ENCODE results near the gene PIGZ.

The PIGZ gene

GRCh38 chr3:196968233-196969133 is at the start of gene PIGZ:
Gene PIGZ, minus strand, starts transcription at chr3:196968833. Its CDS starts 16,802 bp downstream, at chr3:196952031.
- DNase-seq: no peak

DNA sequence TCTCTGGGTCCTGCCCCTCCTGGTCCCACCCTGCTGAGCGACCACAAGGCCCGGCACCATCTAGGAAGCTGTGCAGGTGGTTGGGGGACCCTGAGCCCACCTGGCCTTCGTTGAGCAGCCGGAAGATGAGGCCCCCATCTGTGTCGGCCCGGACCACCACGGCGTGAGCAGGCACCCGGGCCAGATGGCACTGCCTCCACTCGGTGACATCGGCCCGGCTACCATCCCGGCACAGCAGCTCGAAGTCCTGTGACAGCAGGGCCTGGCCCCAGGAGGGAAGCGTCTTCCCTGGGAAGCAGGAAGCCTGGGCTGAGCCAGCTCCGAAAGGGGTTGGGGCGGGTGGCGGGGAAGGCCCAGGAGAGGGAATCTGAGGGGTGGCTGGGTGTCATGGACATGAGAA is 48.4 kb upstream of the PIGZ start:
- no peak for DNase-seq

GRCh38 chr3:197015790-197016736 is 47.4 kb upstream of the PIGZ start:
- DNase-seq: no peak

- no peak for DNase-seq
These were observed 46.4 kb upstream of the PIGZ start for GRCh38 chr3:197014942-197015575.

DNA sequence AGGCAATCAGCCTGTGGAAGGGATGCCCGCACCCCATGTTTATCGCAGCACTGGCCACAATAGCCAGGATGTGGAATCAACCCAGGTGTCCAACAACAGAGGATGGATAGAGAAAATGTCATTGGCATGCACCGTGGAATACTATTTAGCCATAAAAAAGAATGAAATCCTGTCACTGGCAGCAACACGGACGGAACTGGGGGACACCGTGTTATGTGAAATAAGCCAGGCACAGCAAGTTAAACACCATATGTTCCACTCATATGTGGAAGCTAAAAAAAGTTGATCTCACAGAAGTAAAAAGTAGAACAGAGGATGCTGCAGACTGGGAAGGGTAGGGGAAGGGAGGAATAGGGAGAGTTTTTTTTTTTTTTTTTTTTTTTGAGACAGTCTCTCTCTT is 45.4 kb upstream of the PIGZ start:
- no peak for DNase-seq

GRCh38 chr3:197012540-197012883 is 43.9 kb upstream of the PIGZ start:
- no peak for DNase-seq

- no peak for DNase-seq
These were observed 43.3 kb upstream of the PIGZ start for GRCh38 chr3:197011780-197012539.

DNA sequence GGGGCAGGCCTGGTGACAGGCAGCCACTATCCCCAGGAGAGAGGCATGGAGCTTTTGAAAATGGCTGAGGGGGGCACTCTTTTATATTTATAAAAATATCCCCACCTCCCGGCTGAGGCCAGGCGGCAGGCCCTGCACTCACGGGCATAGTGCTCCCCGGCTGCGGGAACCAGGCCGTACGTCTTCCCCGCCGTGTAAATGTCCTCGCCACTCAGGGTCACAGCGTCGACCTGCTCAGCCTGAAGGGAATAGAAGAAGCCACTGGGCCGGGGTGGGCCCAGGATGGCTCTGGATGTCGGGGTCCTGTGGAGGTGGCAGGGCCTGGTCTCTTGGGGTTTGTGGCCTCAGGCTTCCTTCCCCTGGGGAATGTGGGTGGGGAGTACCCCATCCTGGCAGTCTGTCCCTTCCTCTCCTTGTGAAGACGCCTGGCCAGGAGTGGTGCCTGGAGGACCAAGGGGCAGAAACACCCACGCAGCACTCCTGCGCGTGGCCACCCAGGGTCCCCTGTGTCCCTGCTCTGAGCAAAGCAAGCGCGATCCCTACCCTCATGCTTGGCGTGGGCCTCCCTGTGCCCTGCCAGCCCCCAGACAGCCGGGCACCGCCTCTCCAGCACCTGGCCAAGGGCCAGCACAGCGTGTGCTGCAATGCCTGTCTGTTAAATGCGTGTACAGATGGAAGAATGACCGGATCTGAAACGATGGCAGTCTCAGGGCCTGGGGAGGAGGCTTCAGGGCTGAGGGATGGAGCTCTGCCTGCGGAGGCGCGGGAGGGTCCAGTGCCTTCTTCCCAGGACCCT is 42.1 kb upstream of the PIGZ start:
- DNase-seq: no peak

DNA sequence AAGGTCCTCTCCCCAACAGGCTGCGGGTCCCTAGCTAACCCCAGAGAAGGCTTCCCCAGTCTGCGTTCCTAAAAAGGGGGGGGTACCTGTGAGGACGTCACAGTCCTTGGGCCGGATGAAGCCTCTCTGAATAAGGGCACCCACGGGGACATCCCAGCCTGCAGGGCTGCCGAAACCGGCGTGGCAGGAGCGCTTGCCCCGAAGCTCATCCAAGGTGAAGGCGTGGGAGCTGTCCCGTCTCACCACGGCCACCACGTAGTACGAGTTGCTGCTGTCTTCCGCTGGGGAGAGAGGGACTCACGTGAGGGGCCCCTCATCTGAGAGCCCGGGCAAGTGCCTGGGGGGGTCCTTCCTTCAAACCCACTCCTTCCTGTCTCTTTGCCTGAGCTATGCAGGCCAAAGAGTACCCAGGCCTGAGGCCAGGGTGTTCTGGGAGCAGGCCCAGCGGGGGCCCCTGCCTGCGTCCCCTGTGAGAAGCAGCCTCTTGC is 40.9 kb upstream of the PIGZ start:
- DNase-seq: no peak

GRCh38 chr3:197008436-197009209 is 40.0 kb upstream of the PIGZ start:
- DNase-seq: no peak

- DNase-seq: no peak
These were observed 39.3 kb upstream of the PIGZ start for GRCh38 chr3:197007953-197008352.

DNA sequence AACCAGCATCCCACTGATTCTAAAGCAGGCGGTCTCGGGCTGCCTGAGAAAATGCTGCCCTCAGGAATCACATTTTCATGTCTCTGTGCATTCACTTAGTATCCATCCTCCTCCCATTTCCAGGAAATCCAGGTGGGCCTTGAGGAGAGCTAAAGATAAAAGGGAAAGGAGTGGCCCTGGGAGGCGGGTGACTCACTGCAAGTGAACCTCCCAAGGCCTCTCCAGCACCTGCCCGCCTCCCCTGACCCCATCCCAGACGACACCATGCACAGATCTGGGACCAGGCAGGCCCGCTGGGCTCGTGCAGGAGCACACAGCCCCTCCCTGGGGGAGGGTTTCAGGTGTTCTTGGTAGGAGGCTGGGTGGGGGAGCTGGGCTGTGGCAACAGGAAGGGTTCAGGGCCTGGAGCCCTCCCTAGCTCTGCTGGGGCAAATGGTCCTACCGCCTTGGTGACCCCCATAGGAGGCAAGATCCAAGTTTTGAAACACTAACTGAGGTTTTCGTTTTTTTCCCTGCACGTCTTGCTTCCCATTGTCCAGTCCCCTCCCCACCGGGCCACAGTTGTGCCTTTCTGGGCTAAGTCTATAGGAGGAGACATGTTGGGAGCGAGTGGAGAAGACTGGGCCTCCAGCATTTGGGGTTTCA is 38.8 kb upstream of the PIGZ start:
- DNase-seq: no peak

DNA sequence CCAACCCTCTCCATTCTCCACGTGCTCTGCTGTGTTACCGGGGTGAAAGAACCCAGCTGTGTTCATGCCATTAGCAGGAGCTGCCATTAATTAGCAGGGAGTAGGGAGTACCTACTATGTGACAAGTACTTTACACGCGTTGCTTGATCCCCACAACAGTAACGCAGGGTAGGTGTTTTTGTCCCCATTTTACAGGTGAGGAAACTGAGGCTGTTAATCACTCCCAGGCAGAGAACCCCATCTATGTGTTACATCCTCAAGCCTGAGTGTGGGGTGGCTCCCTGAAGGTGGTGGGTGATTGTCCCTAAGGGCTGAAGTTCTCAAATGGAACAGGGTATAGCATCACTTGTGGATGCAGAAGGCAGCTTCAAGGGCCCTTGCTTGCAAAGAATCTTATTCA is 38.2 kb upstream of the PIGZ start:
- DNase-seq: no peak

GRCh38 chr3:197006446-197006845 is 37.8 kb upstream of the PIGZ start:
- DNase-seq: no peak

- no peak for DNase-seq
These were observed 35.1 kb upstream of the PIGZ start for GRCh38 chr3:197003461-197004385.

- DNase-seq: no peak
These were observed 34.2 kb upstream of the PIGZ start for GRCh38 chr3:197002701-197003454.

DNA sequence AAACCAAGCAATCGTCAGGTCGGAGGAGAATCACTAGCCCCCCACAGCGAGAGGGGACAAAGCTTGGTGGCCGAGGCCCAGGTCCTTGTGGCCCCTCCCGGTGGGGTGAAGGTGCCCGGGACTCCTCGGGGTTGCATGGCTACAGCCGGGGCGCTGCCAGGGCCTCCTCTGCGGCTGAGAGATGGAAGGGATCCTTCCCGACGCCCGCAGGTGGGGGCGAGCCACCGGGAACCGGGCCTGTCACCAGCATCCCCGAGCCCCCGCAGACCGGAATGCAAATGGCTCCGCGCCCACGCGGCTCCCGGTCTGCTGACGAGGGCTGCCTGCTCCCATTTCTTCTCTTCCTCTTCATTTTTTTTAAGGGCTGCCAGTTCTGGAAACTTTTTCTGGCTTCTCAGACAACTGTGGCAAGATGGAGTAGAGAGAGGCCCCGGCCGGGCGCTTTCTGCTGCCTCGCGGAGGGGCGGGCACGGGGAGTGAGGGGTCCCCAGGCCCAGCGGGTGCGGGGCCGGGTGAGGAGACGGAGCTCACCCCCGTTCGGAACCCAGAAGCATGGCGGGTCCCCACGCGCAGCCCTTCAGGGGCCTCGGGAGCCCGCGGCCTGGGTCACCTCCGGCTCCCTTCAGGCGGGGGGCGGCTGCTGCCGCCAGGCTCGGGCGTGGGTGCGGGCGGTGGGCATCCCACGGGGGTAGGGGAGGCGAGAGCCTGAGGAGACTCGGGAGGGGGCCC is 33.5 kb upstream of the PIGZ start:
- no peak for DNase-seq

Measured in NCI-H1694 (cell line).